ENCODE measurements around the gene NEIL1. TPM values are rescaled to one million over a fixed set of nuclear protein-coding genes. Genes with fewer than 3 reads are reported as not detected.

NEIL1 gene
- total and polyA plus RNA-seq, 10 of the 15 experiments (the other 5 are each of a cell fraction or from before 2014, with no cell fraction given), result 0.10 to 2.3 (median 0.66) TPM

DNA sequence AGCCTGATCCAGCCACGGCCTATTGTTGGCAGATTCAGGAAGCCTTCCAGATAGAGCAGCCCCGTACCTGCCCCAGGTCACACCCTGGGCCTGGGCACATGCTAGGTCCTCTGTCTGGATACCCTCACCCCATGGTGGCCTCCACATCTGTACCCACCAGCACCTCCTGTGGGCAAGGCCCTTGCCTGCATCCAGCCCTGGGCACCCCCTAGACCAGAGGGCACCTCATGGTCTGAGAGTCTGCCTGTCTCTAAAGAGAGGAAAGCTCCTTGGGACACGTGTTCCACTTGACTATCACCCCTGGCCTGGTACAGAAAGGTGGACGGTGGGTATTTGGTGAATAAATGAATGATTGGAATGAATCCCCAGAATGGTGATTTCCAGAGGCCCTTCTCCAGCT is 19.8 kb upstream of the NEIL1 start (continued):
- no peak for TF ChIP-seq BCLAF1 (IDR thresholded peaks at IDR 0.05)
- TF ChIP-seq EGR1 (IDR thresholded peaks at IDR 0.05; ENCODE audit: borderline replicate concordance in 1 of 2, low read depth in 2 of 2, low read length in 2 of 2), result no peak
- TF ChIP-seq, protein P1, sequence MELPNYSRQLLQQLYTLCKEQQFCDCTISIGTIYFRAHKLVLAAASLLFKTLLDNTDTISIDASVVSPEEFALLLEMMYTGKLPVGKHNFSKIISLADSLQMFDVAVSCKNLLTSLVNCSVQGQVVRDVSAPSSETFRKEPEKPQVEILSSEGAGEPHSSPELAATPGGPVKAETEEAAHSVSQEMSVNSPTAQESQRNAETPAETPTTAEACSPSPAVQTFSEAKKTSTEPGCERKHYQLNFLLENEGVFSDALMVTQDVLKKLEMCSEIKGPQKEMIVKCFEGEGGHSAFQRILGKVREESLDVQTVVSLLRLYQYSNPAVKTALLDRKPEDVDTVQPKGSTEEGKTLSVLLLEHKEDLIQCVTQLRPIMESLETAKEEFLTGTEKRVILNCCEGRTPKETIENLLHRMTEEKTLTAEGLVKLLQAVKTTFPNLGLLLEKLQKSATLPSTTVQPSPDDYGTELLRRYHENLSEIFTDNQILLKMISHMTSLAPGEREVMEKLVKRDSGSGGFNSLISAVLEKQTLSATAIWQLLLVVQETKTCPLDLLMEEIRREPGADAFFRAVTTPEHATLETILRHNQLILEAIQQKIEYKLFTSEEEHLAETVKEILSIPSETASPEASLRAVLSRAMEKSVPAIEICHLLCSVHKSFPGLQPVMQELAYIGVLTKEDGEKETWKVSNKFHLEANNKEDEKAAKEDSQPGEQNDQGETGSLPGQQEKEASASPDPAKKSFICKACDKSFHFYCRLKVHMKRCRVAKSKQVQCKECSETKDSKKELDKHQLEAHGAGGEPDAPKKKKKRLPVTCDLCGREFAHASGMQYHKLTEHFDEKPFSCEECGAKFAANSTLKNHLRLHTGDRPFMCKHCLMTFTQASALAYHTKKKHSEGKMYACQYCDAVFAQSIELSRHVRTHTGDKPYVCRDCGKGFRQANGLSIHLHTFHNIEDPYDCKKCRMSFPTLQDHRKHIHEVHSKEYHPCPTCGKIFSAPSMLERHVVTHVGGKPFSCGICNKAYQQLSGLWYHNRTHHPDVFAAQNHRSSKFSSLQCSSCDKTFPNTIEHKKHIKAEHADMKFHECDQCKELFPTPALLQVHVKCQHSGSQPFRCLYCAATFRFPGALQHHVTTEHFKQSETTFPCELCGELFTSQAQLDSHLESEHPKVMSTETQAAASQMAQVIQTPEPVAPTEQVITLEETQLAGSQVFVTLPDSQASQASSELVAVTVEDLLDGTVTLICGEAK (IDR thresholded peaks at IDR 0.05; ENCODE audit: borderline replicate concordance), result no peak
- no peak for TF ChIP-seq RAD21 (IDR thresholded peaks at IDR 0.05; ENCODE audit: insufficient read depth, low read depth, low read length)
- TF ChIP-seq ZNF274 (IDR thresholded peaks at IDR 0.05; ENCODE audit: insufficient read depth, insufficient read length), result no peak
- no peak for TF ChIP-seq RBBP5 (conservative IDR thresholded peaks at IDR 0.05)
- no peak for TF ChIP-seq TARDBP (IDR thresholded peaks at IDR 0.05; ENCODE audit: borderline replicate concordance)
- TF ChIP-seq MYC (IDR thresholded peaks at IDR 0.05; ENCODE audit: insufficient read depth, insufficient read length, insufficient replicate concordance, low read length, severe bottlenecking), result no peak
- TF ChIP-seq USF2 (IDR thresholded peaks at IDR 0.05; ENCODE audit: borderline replicate concordance, low read depth, low read length), result no peak
- no peak for TF ChIP-seq SMAD1 (IDR thresholded peaks at IDR 0.05; ENCODE audit: low read depth, partially characterized antibody)
- TF ChIP-seq ZBTB4 (CRISPR knock-in tag; IDR thresholded peaks at IDR 0.05), result no peak
